K562 (cell line): ENCODE results near the gene TRMT2A. TPM values are rescaled to one million over a fixed set of nuclear protein-coding genes. Genes with fewer than 3 reads are reported as not detected.
A peak's percentile ranks its signal among the peaks of the same experiment; 100 is the strongest.

ENCODE experiments used
- CREBBP ChIP-seq: IDR thresholded peaks from one replicate; pipeline ENCODE4 v1.6.1; 2012; ENCODE audit warnings: low read depth, mild to moderate bottlenecking, control low read depth, inconsistent platforms, low read length
- ESRRB ChIP-seq: fragments of 250-450 bp; sonication (Bioruptor Pico); IDR thresholded peaks from 2 replicates; pipeline ENCODE4 v1.5.0; 2020; ENCODE audit warnings: mild to moderate bottlenecking, moderate library complexity, borderline replicate concordance
- EWSR1 ChIP-seq: fragments of 450-650 bp; IDR thresholded peaks from 2 replicates; pipeline ENCODE4 v1.6.1; 2018; ENCODE audit warnings: borderline replicate concordance, mild to moderate bottlenecking, low read depth, moderate library complexity; ENCODE audit not compliant: partially characterized antibody
- FOXJ3 ChIP-seq: sonication (generic); formaldehyde crosslinking; IDR thresholded peaks from 2 replicates; pipeline ENCODE4 v1.4.0; 2020; ENCODE audit warnings: mild to moderate bottlenecking, missing genetic modification reagents
- GATA2 ChIP-seq: sonication (generic); formaldehyde crosslinking; IDR thresholded peaks from 2 replicates; pipeline ENCODE4 v1.4.0; 2020; ENCODE audit warnings: mild to moderate bottlenecking, missing genetic modification reagents
- HMG20A ChIP-seq: fragments of 450-650 bp; formaldehyde crosslinking; conservative IDR thresholded peaks from 2 replicates; pipeline ENCODE4 v1.4.0; 2020; ENCODE audit warnings: mild to moderate bottlenecking, mixed read lengths
- KLF1 ChIP-seq: fragments of 450-650 bp; IDR thresholded peaks from 2 replicates; pipeline ENCODE4 v1.6.1; 2016; ENCODE audit warnings: missing genetic modification characterization, missing compliant biosample characterization
- MAFG ChIP-seq: fragments of 450-650 bp; conservative IDR thresholded peaks from 2 replicates; pipeline ENCODE4 v1.6.1; 2016; ENCODE audit warnings: missing genetic modification characterization, missing compliant biosample characterization
- MXI1 ChIP-seq: IDR thresholded peaks from 2 replicates; pipeline ENCODE4 v1.6.1; 2011; ENCODE audit warnings: low read depth, mild to moderate bottlenecking, improper control_type of control experiment, low read length
- NFRKB ChIP-seq: fragments of 450-650 bp; IDR thresholded peaks from 2 replicates; pipeline ENCODE4 v1.6.1; 2016; ENCODE audit warnings: low read depth
- OTX1 ChIP-seq: fragments of 450-650 bp; formaldehyde crosslinking; IDR thresholded peaks from 2 replicates; pipeline ENCODE4 v1.4.0; 2022; ENCODE audit warnings: mild to moderate bottlenecking
- SMAD1 ChIP-seq: fragments of 150-350 bp; IDR thresholded peaks from 2 replicates; pipeline ENCODE4 v1.6.1; 2014; ENCODE audit warnings: low read length, low read depth; ENCODE audit not compliant: partially characterized antibody
- ZNF224 ChIP-seq: sonication (generic); formaldehyde crosslinking; IDR thresholded peaks from 2 replicates; pipeline ENCODE4 v1.8.0; 2022; ENCODE audit warnings: mild to moderate bottlenecking, missing genetic modification reagents
- ZNF584 ChIP-seq: fragments of 200-800 bp; sonication (Bioruptor generic); IDR thresholded peaks from 2 replicates; pipeline ENCODE4 v1.6.1; 2016; ENCODE audit warnings: low read depth, mild to moderate bottlenecking, missing genetic modification characterization, missing compliant biosample characterization
- ZNF644 ChIP-seq: fragments of 200-800 bp; sonication (Bioruptor generic); IDR thresholded peaks from 2 replicates; pipeline ENCODE4 v1.6.1; 2016; ENCODE audit warnings: low read depth, missing genetic modification characterization, missing compliant biosample characterization
- ZNF696 ChIP-seq: fragments of 250-450 bp; sonication (Bioruptor Pico); conservative IDR thresholded peaks from 2 replicates; pipeline ENCODE4 v1.4.0; 2020; ENCODE audit warnings: mild to moderate bottlenecking, moderate library complexity
- polyA plus RNA-seq, 8 experiments: library from polyadenylated mRNA; depleted of rRNA in 4 of 8; stranded (reverse) in 5 of 8; unstranded in 3 of 8; fragments of >200 nt; fragmentation: Nextera tagmentation in 2 of 8; fragmentation: Illumina TruSeq in 1 of 8; extraction: Ambion mirVana in 2 of 8; extraction: Trizol in 1 of 8; gene quantifications; 2 replicates each; pipeline versions ENCODE4 v1.2.1 to v1.2.3, GENCODE V29; 2011 to 2014; ENCODE audit warnings: inconsistent platforms in 1 of 8, missing spikeins in 1 of 8
- total RNA-seq, 7 experiments: library from RNA; depleted of rRNA in 6 of 7; stranded (reverse); fragments of >200 nt in 6 of 7; fragmentation: Illumina TruSeq in 2 of 7; extraction: Trizol in 2 of 7; gene quantifications; 2 replicates each; pipeline versions ENCODE4 v1.2.1 to v1.2.3, GENCODE V29; 2011 to 2021; ENCODE audit warnings: low replicate concordance in 1 of 7
- TF ChIP-seq, protein P1 (sequence below): fragments of 450-650 bp; formaldehyde crosslinking; IDR thresholded peaks from 2 replicates; pipeline ENCODE4 v1.4.0; 2022; ENCODE audit warnings: missing genetic modification characterization
- TF ChIP-seq, protein P2 (sequence below): fragments of 450-650 bp; conservative IDR thresholded peaks from 2 replicates; pipeline ENCODE4 v1.6.1; 2016; ENCODE audit warnings: missing genetic modification characterization, low read depth, mild to moderate bottlenecking, missing compliant biosample characterization, moderate library complexity
- TF ChIP-seq, protein P3 (sequence below): fragments of 450-650 bp; IDR thresholded peaks from 2 replicates; pipeline ENCODE4 v1.7.0; 2016; ENCODE audit warnings: borderline replicate concordance
- TF ChIP-seq, protein P4 (sequence below): fragments of 150-350 bp; IDR thresholded peaks from 2 replicates; pipeline ENCODE4 v1.6.1; 2014; ENCODE audit warnings: low read depth, mild to moderate bottlenecking, low read length, borderline replicate concordance

The TRMT2A gene
- total and polyA plus RNA-seq, 9 of the 15 experiments (the other 6 are each of a cell fraction or from before 2014, with no cell fraction given), result 1.6 to 265 (median 140) TPM

DNA sequence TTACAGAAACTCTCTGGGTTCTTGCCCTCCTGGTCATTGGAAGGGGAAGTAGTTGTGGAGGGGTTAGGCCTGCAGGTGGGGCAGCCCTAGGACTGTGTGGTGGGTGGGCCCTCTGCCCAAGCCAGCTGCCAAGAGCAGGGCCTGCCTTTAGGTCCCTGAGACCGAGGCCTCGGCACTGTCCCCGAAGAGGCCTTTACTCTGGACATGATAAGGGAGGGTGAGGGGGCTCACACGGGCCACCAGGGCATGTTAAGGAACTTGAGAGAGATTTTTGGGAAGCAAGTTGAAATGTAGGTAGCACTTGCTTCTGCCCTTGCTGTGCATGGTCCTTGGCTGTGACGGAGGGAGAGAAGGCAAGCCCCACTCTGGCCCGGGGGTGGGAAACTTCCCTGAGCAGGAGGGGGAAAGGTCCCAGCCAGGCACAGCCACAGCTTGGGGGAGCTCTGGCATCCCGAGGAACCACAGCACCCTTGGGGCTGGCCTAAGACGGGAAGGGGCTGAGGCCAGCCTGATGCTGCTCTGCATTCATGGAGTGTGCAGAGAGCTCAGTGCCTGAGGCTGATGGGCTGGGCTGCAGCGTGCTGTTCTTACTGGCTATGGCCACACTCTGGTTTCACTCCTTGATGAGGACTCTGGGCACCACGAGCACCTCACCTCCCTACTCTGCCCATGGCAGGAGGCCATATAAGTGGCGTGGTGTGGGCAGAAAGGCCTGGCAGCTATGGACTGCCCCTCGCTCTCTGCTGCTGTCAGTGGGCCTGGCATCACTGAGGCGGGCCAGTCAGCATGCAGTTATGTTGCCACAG, 8.9 kb downstream of the TRMT2A start (continued):
- TF ChIP-seq NFRKB (no peak), ESRRB (CRISPR knock-in tag) (no peak), MXI1 (no peak), GATA2 (CRISPR knock-in tag) (no peak), ZNF584 (no peak), EWSR1 (no peak), OTX1 (CRISPR knock-in tag) (peak; percentile 77; the same call in 1 of the 2 replicates), ZNF696 (CRISPR knock-in tag) (no peak), MAFG (tag) (no peak), KLF1 (tag) (peak; percentile 39; the same call in 1 of the 2 replicates), FOXJ3 (CRISPR knock-in tag) (no peak), CREBBP (no peak), SMAD1 (no peak), ZNF224 (CRISPR knock-in tag) (no peak), ZNF644 (no peak), HMG20A (CRISPR knock-in tag) (no peak)
- TF ChIP-seq, protein P1, sequence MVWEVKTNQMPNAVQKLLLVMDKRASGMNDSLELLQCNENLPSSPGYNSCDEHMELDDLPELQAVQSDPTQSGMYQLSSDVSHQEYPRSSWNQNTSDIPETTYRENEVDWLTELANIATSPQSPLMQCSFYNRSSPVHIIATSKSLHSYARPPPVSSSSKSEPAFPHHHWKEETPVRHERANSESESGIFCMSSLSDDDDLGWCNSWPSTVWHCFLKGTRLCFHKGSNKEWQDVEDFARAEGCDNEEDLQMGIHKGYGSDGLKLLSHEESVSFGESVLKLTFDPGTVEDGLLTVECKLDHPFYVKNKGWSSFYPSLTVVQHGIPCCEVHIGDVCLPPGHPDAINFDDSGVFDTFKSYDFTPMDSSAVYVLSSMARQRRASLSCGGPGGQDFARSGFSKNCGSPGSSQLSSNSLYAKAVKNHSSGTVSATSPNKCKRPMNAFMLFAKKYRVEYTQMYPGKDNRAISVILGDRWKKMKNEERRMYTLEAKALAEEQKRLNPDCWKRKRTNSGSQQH, result peak; percentile 80; the same call in 1 of the 2 replicates
- TF ChIP-seq, protein P2, sequence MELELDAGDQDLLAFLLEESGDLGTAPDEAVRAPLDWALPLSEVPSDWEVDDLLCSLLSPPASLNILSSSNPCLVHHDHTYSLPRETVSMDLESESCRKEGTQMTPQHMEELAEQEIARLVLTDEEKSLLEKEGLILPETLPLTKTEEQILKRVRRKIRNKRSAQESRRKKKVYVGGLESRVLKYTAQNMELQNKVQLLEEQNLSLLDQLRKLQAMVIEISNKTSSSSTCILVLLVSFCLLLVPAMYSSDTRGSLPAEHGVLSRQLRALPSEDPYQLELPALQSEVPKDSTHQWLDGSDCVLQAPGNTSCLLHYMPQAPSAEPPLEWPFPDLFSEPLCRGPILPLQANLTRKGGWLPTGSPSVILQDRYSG (tag), result no peak
- TF ChIP-seq, protein P3, sequence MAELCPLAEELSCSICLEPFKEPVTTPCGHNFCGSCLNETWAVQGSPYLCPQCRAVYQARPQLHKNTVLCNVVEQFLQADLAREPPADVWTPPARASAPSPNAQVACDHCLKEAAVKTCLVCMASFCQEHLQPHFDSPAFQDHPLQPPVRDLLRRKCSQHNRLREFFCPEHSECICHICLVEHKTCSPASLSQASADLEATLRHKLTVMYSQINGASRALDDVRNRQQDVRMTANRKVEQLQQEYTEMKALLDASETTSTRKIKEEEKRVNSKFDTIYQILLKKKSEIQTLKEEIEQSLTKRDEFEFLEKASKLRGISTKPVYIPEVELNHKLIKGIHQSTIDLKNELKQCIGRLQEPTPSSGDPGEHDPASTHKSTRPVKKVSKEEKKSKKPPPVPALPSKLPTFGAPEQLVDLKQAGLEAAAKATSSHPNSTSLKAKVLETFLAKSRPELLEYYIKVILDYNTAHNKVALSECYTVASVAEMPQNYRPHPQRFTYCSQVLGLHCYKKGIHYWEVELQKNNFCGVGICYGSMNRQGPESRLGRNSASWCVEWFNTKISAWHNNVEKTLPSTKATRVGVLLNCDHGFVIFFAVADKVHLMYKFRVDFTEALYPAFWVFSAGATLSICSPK, result no peak
- TF ChIP-seq, protein P4, sequence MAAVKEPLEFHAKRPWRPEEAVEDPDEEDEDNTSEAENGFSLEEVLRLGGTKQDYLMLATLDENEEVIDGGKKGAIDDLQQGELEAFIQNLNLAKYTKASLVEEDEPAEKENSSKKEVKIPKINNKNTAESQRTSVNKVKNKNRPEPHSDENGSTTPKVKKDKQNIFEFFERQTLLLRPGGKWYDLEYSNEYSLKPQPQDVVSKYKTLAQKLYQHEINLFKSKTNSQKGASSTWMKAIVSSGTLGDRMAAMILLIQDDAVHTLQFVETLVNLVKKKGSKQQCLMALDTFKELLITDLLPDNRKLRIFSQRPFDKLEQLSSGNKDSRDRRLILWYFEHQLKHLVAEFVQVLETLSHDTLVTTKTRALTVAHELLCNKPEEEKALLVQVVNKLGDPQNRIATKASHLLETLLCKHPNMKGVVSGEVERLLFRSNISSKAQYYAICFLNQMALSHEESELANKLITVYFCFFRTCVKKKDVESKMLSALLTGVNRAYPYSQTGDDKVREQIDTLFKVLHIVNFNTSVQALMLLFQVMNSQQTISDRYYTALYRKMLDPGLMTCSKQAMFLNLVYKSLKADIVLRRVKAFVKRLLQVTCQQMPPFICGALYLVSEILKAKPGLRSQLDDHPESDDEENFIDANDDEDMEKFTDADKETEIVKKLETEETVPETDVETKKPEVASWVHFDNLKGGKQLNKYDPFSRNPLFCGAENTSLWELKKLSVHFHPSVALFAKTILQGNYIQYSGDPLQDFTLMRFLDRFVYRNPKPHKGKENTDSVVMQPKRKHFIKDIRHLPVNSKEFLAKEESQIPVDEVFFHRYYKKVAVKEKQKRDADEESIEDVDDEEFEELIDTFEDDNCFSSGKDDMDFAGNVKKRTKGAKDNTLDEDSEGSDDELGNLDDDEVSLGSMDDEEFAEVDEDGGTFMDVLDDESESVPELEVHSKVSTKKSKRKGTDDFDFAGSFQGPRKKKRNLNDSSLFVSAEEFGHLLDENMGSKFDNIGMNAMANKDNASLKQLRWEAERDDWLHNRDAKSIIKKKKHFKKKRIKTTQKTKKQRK, result no peak
